ENCODE measurements around the gene ELMO3. TPM values are rescaled to one million over a fixed set of nuclear protein-coding genes. Genes with fewer than 3 reads are reported as not detected.

ELMO3 gene
- total RNA-seq, 1 donor, result 0.09 TPM

GRCh38 chr16:67243481-67243880, 44.5 kb downstream of the ELMO3 start:
- no peak for DNase-seq (ENCODE audit: low read depth)
- no peak for TF ChIP-seq CTCF (IDR thresholded peaks at IDR 0.05; ENCODE audit: insufficient read depth, low read length)
- no peak overlapping the region for H3K4me3 ChIP-seq (ENCODE audit: low read depth, low read length)

GRCh38 chr16:67244387-67245185, 45.7 kb downstream of the ELMO3 start:
- DNase-seq (ENCODE audit: low read depth), result peak; percentile 86
- no peak overlapping the region for H3K4me3 ChIP-seq (ENCODE audit: low read depth, low read length)
- TF ChIP-seq CTCF (IDR thresholded peaks at IDR 0.05; ENCODE audit: insufficient read depth, low read length), result no peak

GRCh38 chr16:67245186-67245585, 46.3 kb downstream of the ELMO3 start:
- no peak for TF ChIP-seq CTCF (IDR thresholded peaks at IDR 0.05; ENCODE audit: insufficient read depth, low read length)
- H3K4me3 ChIP-seq (ENCODE audit: low read depth, low read length), result peak overlapping the region; percentile 83
- DNase-seq (ENCODE audit: low read depth), result no peak

- DNase-seq (ENCODE audit: low read depth), result no peak
- peak overlapping the region; percentile 83 for H3K4me3 ChIP-seq (ENCODE audit: low read depth, low read length)
- TF ChIP-seq CTCF (IDR thresholded peaks at IDR 0.05; ENCODE audit: insufficient read depth, low read length), result no peak
Measured at GRCh38 chr16:67245674-67246080, 46.7 kb downstream of the ELMO3 start.

GRCh38 chr16:67246081-67246755, 47.3 kb downstream of the ELMO3 start:
- H3K4me3 ChIP-seq (ENCODE audit: low read depth, low read length), result peak overlapping the region; percentile 83
- peak; percentile 41 for TF ChIP-seq CTCF (IDR thresholded peaks at IDR 0.05; ENCODE audit: insufficient read depth, low read length)
- peak; percentile 77 for DNase-seq (ENCODE audit: low read depth)

- DNase-seq (ENCODE audit: low read depth), result no peak
- peak overlapping the region; percentile 83 for H3K4me3 ChIP-seq (ENCODE audit: low read depth, low read length)
- TF ChIP-seq CTCF (IDR thresholded peaks at IDR 0.05; ENCODE audit: insufficient read depth, low read length), result peak; percentile 15
Measured at GRCh38 chr16:67246756-67247191, 47.8 kb downstream of the ELMO3 start.

Measured in fibroblast of the aortic adventitia (primary cell).